ENCODE results near the gene NR1H3. TPM values are rescaled to one million over a fixed set of nuclear protein-coding genes. Genes with fewer than 3 reads are reported as not detected.
"Not testable (repeated sequence)": the region's sequence is repeated elsewhere in the genome, so short reads cannot be mapped to it uniquely, and the experiment has no call there.

The NR1H3 gene
- total RNA-seq (55.5 and 56.3 TPM in 2 replicates), polyA plus RNA-seq (16.9 and 21.3 TPM in 2 replicates), polyA minus RNA-seq (ENCODE audit: low replicate concordance) (34.5 and 95.8 TPM in 2 replicates)
- polyA plus RNA-seq (2012): 22.8 and 29.0 TPM in 2 replicates

DNA sequence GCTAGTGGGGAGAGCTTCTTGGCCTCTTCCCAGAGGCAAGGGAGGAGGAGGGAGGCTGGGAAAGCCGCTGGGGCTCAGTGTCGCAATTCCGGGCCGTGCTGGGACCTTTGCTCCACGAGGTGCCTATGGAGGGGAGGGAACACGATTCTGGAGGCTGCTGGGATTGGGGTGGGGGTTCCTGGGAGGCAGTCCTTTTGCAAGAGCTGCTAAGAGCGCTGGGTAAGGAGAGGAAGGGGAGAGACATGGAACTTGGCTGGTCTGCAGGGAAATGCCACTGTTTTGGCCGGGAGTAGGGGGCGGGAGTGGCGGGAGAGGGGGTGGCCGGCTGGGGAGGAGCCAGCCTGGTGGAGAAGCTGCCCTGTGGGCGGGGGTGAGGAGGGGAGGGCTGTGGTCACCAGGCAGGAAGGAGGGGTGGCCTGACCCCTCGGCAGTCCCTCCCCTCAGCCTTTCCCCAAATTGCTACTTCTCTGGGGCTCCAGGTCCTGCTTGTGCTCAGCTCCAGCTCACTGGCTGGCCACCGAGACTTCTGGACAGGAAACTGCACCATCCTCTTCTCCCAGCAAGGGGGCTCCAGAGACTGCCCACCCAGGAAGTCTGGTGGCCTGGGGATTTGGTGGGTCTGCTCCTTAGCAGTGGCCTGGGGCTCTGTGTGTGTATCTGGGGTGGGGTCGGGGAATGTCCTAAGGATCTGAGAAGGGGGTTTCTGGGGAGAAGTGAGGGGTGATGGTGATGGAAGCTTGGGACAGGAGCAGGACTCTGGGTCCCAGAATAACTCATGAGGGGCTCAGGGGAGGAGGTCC, at the start of gene NR1H3:
TSS of gene NR1H3 (plus strand) at position 480 of the 800 bp plus-strand sequence. CDS start 1,221 bp downstream, outside the sequence.
- H3K9me3 ChIP-seq (ENCODE audit: control insufficient read depth, insufficient read depth, low read depth, low read length): no peaks in the 10 kb centered on the region
- TF ChIP-seq, protein P1, sequence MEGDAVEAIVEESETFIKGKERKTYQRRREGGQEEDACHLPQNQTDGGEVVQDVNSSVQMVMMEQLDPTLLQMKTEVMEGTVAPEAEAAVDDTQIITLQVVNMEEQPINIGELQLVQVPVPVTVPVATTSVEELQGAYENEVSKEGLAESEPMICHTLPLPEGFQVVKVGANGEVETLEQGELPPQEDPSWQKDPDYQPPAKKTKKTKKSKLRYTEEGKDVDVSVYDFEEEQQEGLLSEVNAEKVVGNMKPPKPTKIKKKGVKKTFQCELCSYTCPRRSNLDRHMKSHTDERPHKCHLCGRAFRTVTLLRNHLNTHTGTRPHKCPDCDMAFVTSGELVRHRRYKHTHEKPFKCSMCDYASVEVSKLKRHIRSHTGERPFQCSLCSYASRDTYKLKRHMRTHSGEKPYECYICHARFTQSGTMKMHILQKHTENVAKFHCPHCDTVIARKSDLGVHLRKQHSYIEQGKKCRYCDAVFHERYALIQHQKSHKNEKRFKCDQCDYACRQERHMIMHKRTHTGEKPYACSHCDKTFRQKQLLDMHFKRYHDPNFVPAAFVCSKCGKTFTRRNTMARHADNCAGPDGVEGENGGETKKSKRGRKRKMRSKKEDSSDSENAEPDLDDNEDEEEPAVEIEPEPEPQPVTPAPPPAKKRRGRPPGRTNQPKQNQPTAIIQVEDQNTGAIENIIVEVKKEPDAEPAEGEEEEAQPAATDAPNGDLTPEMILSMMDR (conservative IDR thresholded peaks at IDR 0.05 in 1 of 2, IDR thresholded peaks at IDR 0.05 in 1 of 2; ENCODE audit: low read depth in 1 of 2, low read length in 2 of 2): peak; percentile 63 to 81
- TF ChIP-seq EZH2 (IDR thresholded peaks at IDR 0.05; ENCODE audit: low read length, missing control alignments): no peak
- H3K27me3 ChIP-seq (ENCODE audit: control insufficient read depth, insufficient read depth, low read length): no peaks in the 10 kb centered on the region
- H3K36me3 ChIP-seq (ENCODE audit: control insufficient read depth, insufficient read depth, low read length): peaks cover 2% of the 10 kb centered on the region
- H3K79me2 ChIP-seq (ENCODE audit: control insufficient read depth, insufficient read depth, low read length): no peaks in the 10 kb centered on the region
- DNase-seq (ENCODE audit: low read depth in 2 of 2): peak; percentile 68 to 96
- H3K4me3 ChIP-seq (replicated peaks in 1 of 4; ENCODE audit: control extremely low read depth in 1 of 4, insufficient read depth in 1 of 4, low read depth in 3 of 4, low read length in 4 of 4): peak within 1 kb of the TSS; percentile 12 to 79 (median 40)
- peak within 1 kb of the TSS; percentile 37 for H3K9ac ChIP-seq (ENCODE audit: insufficient read depth, low read length)
- H4K20me1 ChIP-seq (ENCODE audit: control insufficient read depth, extremely low read depth, insufficient read depth, low read length): no peaks in the 10 kb centered on the region
- H3K4me1 ChIP-seq (ENCODE audit: control insufficient read depth, extremely low read depth, insufficient read depth, low read length): peaks cover 33% of the 10 kb centered on the region
- peak within 1 kb of the TSS; percentile 60 for H2AFZ ChIP-seq (ENCODE audit: low read length)
- H3K27ac ChIP-seq (ENCODE audit: insufficient read depth, low read length): peak within 1 kb of the TSS; percentile 59
- peak within 1 kb of the TSS; percentile 80 for H3K4me2 ChIP-seq (ENCODE audit: extremely low read depth, insufficient read depth, low read length)

DNA sequence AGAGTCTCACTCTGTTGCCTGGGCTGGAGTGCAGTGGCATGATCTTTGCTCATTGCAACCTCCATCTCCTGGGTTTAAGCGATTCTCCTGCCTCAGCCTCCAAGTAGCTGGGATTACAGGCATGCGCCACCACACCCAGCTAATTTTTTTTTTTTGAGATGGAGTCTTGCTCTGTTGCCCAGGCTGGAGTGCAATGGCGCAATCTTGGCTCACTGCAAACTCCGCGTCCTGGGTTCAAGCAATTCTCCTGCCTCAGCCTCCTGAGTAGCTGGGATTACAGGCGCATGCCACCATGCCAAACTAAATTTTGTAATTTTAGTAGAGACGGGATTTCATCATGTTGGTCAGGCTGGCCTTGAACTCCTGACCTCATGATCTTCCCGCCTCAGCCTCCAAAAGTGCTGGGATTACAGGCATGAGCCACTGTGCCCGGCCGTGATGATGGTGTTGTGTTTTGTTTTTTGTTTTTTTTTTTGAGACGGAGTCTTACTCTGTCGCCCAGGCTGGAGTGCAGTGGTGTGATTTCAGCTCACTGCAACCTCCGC, 49.7 kb upstream of the NR1H3 start:
- H3K27me3 ChIP-seq (ENCODE audit: control insufficient read depth, insufficient read depth, low read length); H3K4me3 ChIP-seq (replicated peaks in 1 of 4; ENCODE audit: control extremely low read depth in 1 of 4, insufficient read depth in 1 of 4, low read depth in 3 of 4, low read length in 4 of 4); H3K4me1 ChIP-seq (ENCODE audit: control insufficient read depth, extremely low read depth, insufficient read depth, low read length); H3K4me2 ChIP-seq (ENCODE audit: extremely low read depth, insufficient read depth, low read length); H4K20me1 ChIP-seq (ENCODE audit: control insufficient read depth, extremely low read depth, insufficient read depth, low read length); DNase-seq (ENCODE audit: low read depth in 2 of 2); H3K9ac ChIP-seq (ENCODE audit: insufficient read depth, low read length); H3K27ac ChIP-seq (ENCODE audit: insufficient read depth, low read length); H3K36me3 ChIP-seq (ENCODE audit: control insufficient read depth, insufficient read depth, low read length); H2AFZ ChIP-seq (ENCODE audit: low read length); H3K9me3 ChIP-seq (ENCODE audit: control insufficient read depth, insufficient read depth, low read depth, low read length); H3K79me2 ChIP-seq (ENCODE audit: control insufficient read depth, insufficient read depth, low read length): not testable (repeated sequence)

DNA sequence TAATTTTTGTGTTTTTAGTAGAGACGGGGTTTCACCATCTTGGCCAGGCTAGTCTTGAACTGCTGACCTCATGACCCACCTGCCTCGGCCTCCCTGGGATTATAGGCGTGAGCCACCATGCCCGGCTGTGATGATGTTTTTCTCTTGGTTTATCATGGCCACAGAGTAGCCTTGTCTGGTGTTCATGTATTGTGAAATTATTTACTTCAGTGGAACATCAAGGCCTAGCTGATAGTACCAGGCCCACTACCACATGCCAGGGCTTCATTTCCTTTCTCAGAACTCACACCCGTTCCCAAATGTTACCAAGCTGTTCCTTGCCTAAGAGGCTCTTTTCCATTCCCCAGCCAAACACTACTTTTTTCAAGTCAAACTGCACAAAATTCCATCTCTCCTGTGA, 49.2 kb upstream of the NR1H3 start:
- Histone ChIP-seq H3K9ac (ENCODE audit: insufficient read depth, low read length) (no peak overlapping the region), H3K4me3 (replicated peaks in 1 of 4; ENCODE audit: control extremely low read depth in 1 of 4, insufficient read depth in 1 of 4, low read depth in 3 of 4, low read length in 4 of 4) (no peak overlapping the region), H2AFZ (ENCODE audit: low read length) (no peak overlapping the region), H3K4me2 (ENCODE audit: extremely low read depth, insufficient read depth, low read length) (no peak overlapping the region), H3K36me3 (ENCODE audit: control insufficient read depth, insufficient read depth, low read length) (no peaks in the 10 kb centered on the region), H4K20me1 (ENCODE audit: control insufficient read depth, extremely low read depth, insufficient read depth, low read length) (no peaks in the 10 kb centered on the region), H3K79me2 (ENCODE audit: control insufficient read depth, insufficient read depth, low read length) (no peaks in the 10 kb centered on the region), H3K9me3 (ENCODE audit: control insufficient read depth, insufficient read depth, low read depth, low read length) (no peaks in the 10 kb centered on the region), H3K27ac (ENCODE audit: insufficient read depth, low read length) (no peak overlapping the region), H3K4me1 (ENCODE audit: control insufficient read depth, extremely low read depth, insufficient read depth, low read length) (peaks cover 5% of the 10 kb centered on the region), H3K27me3 (ENCODE audit: control insufficient read depth, insufficient read depth, low read length) (no peaks in the 10 kb centered on the region)
- no peak for DNase-seq (ENCODE audit: low read depth in 2 of 2)
- TF ChIP-seq, protein P1 (conservative IDR thresholded peaks at IDR 0.05 in 1 of 2, IDR thresholded peaks at IDR 0.05 in 1 of 2; ENCODE audit: low read depth in 1 of 2, low read length in 2 of 2): no peak
- TF ChIP-seq EZH2 (IDR thresholded peaks at IDR 0.05; ENCODE audit: low read length, missing control alignments): no peak

Data from fibroblast of lung (primary cell).